Activated T-cell treated with anti-CD3 and anti-CD28 coated beads, Interleukin-2, amount 50 U/mL, for 1 hour (primary cell): ENCODE measurements around the gene CCPG1.

Source experiments
- DNase-seq: peaks from one replicate; pipeline ENCODE4 v3.0.0-alpha.2; 2020

The CCPG1 gene

DNA sequence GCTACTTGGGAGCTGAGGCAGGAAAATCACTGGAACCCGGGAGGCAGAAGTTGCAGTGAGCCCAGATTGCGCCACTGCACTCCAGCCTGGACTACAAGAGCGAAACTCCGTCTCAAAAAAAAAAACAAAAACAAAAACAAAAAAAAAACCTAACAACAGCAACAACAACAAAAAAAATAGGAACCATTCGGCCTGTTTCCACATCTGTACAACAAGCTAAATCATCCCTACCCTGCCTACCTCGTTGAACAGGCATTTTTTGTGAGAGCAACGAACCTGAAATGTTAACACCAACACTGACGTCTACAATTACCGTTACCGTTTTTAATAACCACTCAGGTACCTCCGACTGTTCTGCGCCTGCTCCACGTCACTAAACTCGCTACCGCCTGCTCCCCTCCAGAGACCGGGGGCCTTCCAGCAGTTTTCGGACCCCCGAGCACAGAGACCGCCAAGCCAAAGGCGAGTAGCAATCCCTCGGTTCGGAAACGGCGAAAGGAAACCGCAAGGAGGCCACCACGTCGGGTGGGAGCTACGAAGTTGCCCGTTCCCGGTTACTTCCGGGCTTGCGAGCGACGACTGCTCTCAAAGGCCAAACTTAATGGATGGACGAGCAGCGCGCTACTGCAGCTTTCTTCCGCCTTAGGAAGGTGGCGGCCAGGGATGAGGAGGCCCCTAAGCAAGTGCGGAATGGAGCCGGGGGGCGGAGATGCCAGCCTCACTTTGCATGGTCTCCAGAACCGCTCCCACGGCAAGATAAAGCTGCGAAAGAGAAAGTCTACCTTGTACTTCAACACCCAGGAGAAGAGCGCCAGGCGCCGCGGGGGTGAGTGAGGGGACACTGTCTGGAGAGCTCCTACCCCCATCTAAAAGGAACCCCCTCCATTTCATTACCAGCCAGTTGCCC is 89.3 kb downstream of the CCPG1 start, which contains the start of the genes PIGB and PIGBOS1:
PIGB (plus strand) TSS at position 635 of the 907 bp plus-strand sequence; CDS start at position 664, 29 bp downstream.
PIGBOS1 (minus strand) TSS at position 536 of the 907 bp plus-strand sequence. CDS start 1,331 bp downstream, outside the sequence.
- peak; percentile 82 for DNase-seq
